GM12878 (cell line): ENCODE measurements around the gene MEGF11. TPM values are rescaled to one million over a fixed set of nuclear protein-coding genes. Genes with fewer than 3 reads are reported as not detected.

Experiments used
- ATAC-seq: fragments of 200-7000 bp; cut with Tn5 transposase; 3 replicates; pipeline ENCODE4 v1.9.1; 2020; ENCODE audit warnings: mild to moderate bottlenecking, moderate library complexity
- BruUV-seq: library from RNA; stranded (reverse); fragments of 400-500 nt; replicated peaks from 2 replicates; lab custom pipeline; 2021; lab: Mats Ljungman, UMichigan
- CTCF ChIA-PET: fragments of 300-600 bp; sonication (Branson Sonifier 250); formaldehyde crosslinking; extraction: SDS; loops from one replicate; lab custom pipeline; 2021; ENCODE audit warnings: inconsistent platforms; lab: Yijun Ruan, JAX
- POLR2A ChIA-PET: fragments of 350-600 bp; formaldehyde crosslinking; extraction: SDS; loops from one replicate; lab custom pipeline; 2021; ENCODE audit warnings: inconsistent platforms; lab: Charles Lee
- RAD21 ChIA-PET: fragments of 300-600 bp; sonication (Branson Sonifier 250); formaldehyde crosslinking; loops from one replicate; lab custom pipeline; 2023; ENCODE audit warnings: antibody characterized with exemption; ENCODE audit not compliant: unreplicated experiment; lab: Charles Lee
- SMC1A ChIA-PET: fragments of 300-600 bp; sonication (Branson Sonifier 250); formaldehyde crosslinking; loops from one replicate; lab custom pipeline; 2023; ENCODE audit not compliant: unreplicated experiment, uncharacterized antibody; lab: Charles Lee
- DNase-seq: peaks from one replicate; pipeline ENCODE4 v3.0.0-alpha.2; 2011; ENCODE audit warnings: low read depth, low spot score
- FAIRE-seq: peaks from 3 replicates; lab custom pipeline; 2011; peaks lifted over from hg19 to GRCh38; lab: Jason Lieb, UNC
- H2AFZ ChIP-seq: 2 replicates; pipeline ENCODE4 v1.6.0; 2011; ENCODE audit warnings: low read depth, low read length, control low read depth; ENCODE audit not compliant: control insufficient read depth
- H3K27ac ChIP-seq: 2 replicates; pipeline ENCODE4 v1.5.1; 2011; ENCODE audit warnings: control low read depth; ENCODE audit not compliant: control insufficient read depth, insufficient read depth
- H3K27me3 ChIP-seq, 2 experiments: replicated peaks in 1 of 2; 2 replicates each; pipeline versions ENCODE4 v1.6.0 to v1.6.1; 2011; ENCODE audit warnings: low read length in 1 of 2; ENCODE audit not compliant: control insufficient read depth in 2 of 2, insufficient read depth in 2 of 2
- H3K36me3 ChIP-seq, 2 experiments: 2 replicates each; pipeline ENCODE4 v1.5.1; 2011; ENCODE audit warnings: low read length in 1 of 2; ENCODE audit not compliant: control insufficient read depth in 2 of 2, insufficient read depth in 2 of 2
- H3K4me1 ChIP-seq: 2 replicates; pipeline ENCODE4 v1.6.1; 2011; ENCODE audit warnings: mild to moderate bottlenecking, low read length, moderate library complexity, mixed read lengths; ENCODE audit not compliant: control insufficient read depth, insufficient read depth
- H3K4me2 ChIP-seq: 2 replicates; pipeline ENCODE4 v1.6.0; 2011; ENCODE audit warnings: control low read depth; ENCODE audit not compliant: control insufficient read depth, insufficient read depth
- H3K4me3 ChIP-seq: fragments of 200-600 bp; sonication (generic); 2 replicates; pipeline ENCODE4 v1.5.1; 2016
- H3K79me2 ChIP-seq: 2 replicates; pipeline ENCODE4 v1.6.0; 2011; ENCODE audit warnings: low read length; ENCODE audit not compliant: control insufficient read depth, insufficient read depth
- H3K9ac ChIP-seq: 2 replicates; pipeline ENCODE4 v1.8.0; 2011; ENCODE audit warnings: low read length, control low read depth, mixed read lengths; ENCODE audit not compliant: control insufficient read depth, insufficient read depth
- H3K9me3 ChIP-seq: replicated peaks from 3 replicates; pipeline ENCODE4 v1.5.1; 2011; ENCODE audit warnings: mild to moderate bottlenecking, low read length; ENCODE audit not compliant: control insufficient read depth, insufficient read depth
- H4K20me1 ChIP-seq: 2 replicates; pipeline ENCODE4 v1.6.0; 2011; ENCODE audit not compliant: control insufficient read depth, insufficient read depth
- RAD21 ChIP-seq: IDR thresholded peaks from 2 replicates; pipeline ENCODE4 v1.6.1; 2011; ENCODE audit warnings: mild to moderate bottlenecking, low read depth, low read length, moderate library complexity; ENCODE audit not compliant: insufficient read depth
- WGBS: methylation state at CpG from one replicate; pipeline ENCODE4 v1.1.6; 2016; ENCODE audit warnings: low lambda C conversion rate; ENCODE audit not compliant: insufficient replicate concordance, insufficient coverage; ENCODE audit errors: missing lambda C conversion rate; 5-methylcytosine and 5-hydroxymethylcytosine counted together
- in situ Hi-C: fragments of 300-500 bp; cut with MboI; formaldehyde crosslinking; loops from 9 replicates; pipeline ENCODE4 v1.14.3; 2018; ENCODE audit warnings: mixed read lengths
- intact Hi-C: fragments of 100-400 bp; cut with micrococcal nuclease; formaldehyde crosslinking; loops from one replicate; pipeline ENCODE4 v1.14.2; 2022; ENCODE audit not compliant: unreplicated experiment
- polyA plus RNA-seq, 11 experiments: library from polyadenylated mRNA; depleted of rRNA in 4 of 11; unstranded in 6 of 11; stranded (reverse) in 5 of 11; fragments of >200 nt; fragmentation: Nextera tagmentation in 4 of 11; fragmentation: Illumina TruSeq in 1 of 11; extraction: Ambion mirVana in 4 of 11; extraction: Trizol in 1 of 11; gene quantifications; 1 replicate in 1 of 11; 2 replicates in 10 of 11; pipeline versions ENCODE4 v1.2.1 to v1.2.3, GENCODE V29; 2011 to 2016; ENCODE audit warnings: inconsistent platforms in 2 of 11, missing spikeins in 2 of 11, low read depth in 1 of 11
- total RNA-seq, 4 experiments: library from RNA; depleted of rRNA in 3 of 4; stranded (reverse); fragments of >200 nt in 3 of 4; fragmentation: Illumina TruSeq in 1 of 4; extraction: Trizol in 1 of 4; gene quantifications; 2 replicates each; pipeline versions ENCODE4 v1.2.1 to v1.2.3, GENCODE V29; 2013 to 2021
- TF ChIP-seq, protein P1 (sequence below): fragments of 450-650 bp; IDR thresholded peaks from 2 replicates; pipeline ENCODE4 v1.6.1; 2018; ENCODE audit warnings: borderline replicate concordance, mild to moderate bottlenecking; ENCODE audit not compliant: partially characterized antibody
- TF ChIP-seq, protein P2 (sequence below), 3 experiments: IDR thresholded peaks in 2 of 3; conservative IDR thresholded peaks in 1 of 3; 2 replicates each; pipeline ENCODE4 v1.5.1; 2011; ENCODE audit warnings: low read depth in 3 of 3, low read length in 3 of 3, mild to moderate bottlenecking in 3 of 3, control low read depth in 2 of 3, moderate library complexity in 2 of 3, inconsistent platforms in 1 of 3, mixed read lengths in 1 of 3; ENCODE audit not compliant: control insufficient read depth in 2 of 3, insufficient read depth in 1 of 3; ENCODE audit errors: extremely low read depth in 1 of 3

MEGF11 gene
- total and polyA plus RNA-seq, 10 of the 15 experiments (the other 5 are each of a cell fraction or from before 2014, with no cell fraction given): 0.03 to 1.7 (median 0.49) TPM

DNA sequence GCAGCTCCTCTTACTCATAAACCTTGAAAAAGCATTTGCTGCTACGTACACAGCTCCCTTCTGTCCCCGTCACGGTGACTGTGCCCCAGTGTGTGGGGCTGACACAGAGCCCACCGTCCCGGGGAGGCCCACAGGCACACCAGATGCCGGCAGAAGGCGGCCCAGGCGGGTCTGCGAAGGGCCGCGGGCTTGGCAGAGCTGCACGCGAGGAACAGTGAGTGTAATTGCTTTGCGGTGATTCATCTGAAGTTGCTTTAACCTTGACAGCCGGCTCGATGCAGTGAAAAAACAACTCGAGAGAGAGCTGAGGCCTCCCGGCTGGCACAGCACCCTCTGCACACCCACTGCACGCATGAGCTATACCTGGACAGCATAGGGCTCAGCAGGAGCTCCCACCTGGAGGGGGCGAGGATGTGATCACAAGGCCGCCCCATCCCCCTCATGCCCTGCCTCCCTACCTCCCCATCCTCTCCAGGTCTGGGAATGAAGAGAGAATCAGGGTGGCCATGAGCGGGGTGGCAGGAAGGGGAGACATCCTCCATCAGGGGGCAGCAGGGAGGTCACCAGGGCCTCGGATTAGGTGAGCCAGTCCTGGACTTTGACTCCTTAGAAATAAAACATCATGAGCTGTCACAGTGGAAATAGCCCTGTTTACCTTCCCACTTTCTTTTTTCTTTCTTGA, 172.7 kb downstream of the MEGF11 start:
- no peaks in the 10 kb centered on the region for H4K20me1 ChIP-seq
- in situ Hi-C loops (no loop called here), intact Hi-C loops (loop anchor here (10.0 kb wide), 1 partner anchor 446 kb away; no protein-coding TSS in a partner anchor)
- H3K79me2 ChIP-seq: no peaks in the 10 kb centered on the region
- CTCF ChIA-PET: interaction anchor here (0.9 to 1.5 kb wide), 2 partner anchors 9 to 163 kb away, joined by 4 to 5 read pairs; no protein-coding TSS in a partner anchor
- H3K4me1 ChIP-seq: no peaks in the 10 kb centered on the region
- no TSS peak for BruUV-seq
- H3K36me3 ChIP-seq: no peaks in the 10 kb centered on the region
- H2AFZ ChIP-seq: no peak overlapping the region
- TF ChIP-seq, protein P1, sequence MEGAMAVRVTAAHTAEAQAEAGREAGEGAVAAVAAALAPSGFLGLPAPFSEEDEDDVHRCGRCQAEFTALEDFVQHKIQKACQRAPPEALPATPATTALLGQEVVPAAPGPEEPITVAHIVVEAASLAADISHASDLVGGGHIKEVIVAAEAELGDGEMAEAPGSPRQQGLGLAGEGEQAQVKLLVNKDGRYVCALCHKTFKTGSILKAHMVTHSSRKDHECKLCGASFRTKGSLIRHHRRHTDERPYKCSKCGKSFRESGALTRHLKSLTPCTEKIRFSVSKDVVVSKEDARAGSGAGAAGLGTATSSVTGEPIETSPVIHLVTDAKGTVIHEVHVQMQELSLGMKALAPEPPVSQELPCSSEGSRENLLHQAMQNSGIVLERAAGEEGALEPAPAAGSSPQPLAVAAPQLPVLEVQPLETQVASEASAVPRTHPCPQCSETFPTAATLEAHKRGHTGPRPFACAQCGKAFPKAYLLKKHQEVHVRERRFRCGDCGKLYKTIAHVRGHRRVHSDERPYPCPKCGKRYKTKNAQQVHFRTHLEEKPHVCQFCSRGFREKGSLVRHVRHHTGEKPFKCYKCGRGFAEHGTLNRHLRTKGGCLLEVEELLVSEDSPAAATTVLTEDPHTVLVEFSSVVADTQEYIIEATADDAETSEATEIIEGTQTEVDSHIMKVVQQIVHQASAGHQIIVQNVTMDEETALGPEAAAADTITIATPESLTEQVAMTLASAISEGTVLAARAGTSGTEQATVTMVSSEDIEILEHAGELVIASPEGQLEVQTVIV: no peak
- 0 out of 2 replicates have a peak, but pooled peaks have one; percentile 10 for TF ChIP-seq RAD21
- TF ChIP-seq, protein P2, sequence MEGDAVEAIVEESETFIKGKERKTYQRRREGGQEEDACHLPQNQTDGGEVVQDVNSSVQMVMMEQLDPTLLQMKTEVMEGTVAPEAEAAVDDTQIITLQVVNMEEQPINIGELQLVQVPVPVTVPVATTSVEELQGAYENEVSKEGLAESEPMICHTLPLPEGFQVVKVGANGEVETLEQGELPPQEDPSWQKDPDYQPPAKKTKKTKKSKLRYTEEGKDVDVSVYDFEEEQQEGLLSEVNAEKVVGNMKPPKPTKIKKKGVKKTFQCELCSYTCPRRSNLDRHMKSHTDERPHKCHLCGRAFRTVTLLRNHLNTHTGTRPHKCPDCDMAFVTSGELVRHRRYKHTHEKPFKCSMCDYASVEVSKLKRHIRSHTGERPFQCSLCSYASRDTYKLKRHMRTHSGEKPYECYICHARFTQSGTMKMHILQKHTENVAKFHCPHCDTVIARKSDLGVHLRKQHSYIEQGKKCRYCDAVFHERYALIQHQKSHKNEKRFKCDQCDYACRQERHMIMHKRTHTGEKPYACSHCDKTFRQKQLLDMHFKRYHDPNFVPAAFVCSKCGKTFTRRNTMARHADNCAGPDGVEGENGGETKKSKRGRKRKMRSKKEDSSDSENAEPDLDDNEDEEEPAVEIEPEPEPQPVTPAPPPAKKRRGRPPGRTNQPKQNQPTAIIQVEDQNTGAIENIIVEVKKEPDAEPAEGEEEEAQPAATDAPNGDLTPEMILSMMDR (IDR thresholded peaks at IDR 0.05 in 2 of 3, conservative IDR thresholded peaks at IDR 0.05 in 1 of 3; ENCODE audit: control insufficient read depth in 2 of 3, extremely low read depth in 1 of 3, insufficient read depth in 1 of 3, low read depth in 3 of 3, low read length in 3 of 3): 0 out of 6 replicates have a peak, but pooled peaks of 2 of the 3 experiments have one; percentile 0 to 11
- no peak overlapping the region for H3K9ac ChIP-seq
- no peak overlapping the region for H3K4me3 ChIP-seq
- no peaks in the 10 kb centered on the region; a peak in 1 of 4 replicates for H3K27me3 ChIP-seq
- H3K9me3 ChIP-seq: no peaks in the 10 kb centered on the region
- RAD21 ChIA-PET: no interaction called here
- ATAC-seq (peak; percentile 32; the same call in 2 of the 3 replicates), DNase-seq (no peak), FAIRE-seq (no peak)
- WGBS: 60% methylated on average over 22 of the region's 23 CpGs
- POLR2A ChIA-PET: no interaction called here
- H3K4me2 ChIP-seq: no peak overlapping the region
- SMC1A ChIA-PET: no interaction called here
- H3K27ac ChIP-seq: no peak overlapping the region
